ENCODE data around the gene SORBS1. TPM values are rescaled to one million over a fixed set of nuclear protein-coding genes. Genes with fewer than 3 reads are reported as not detected.

The SORBS1 gene
- total and polyA plus RNA-seq, 9 of the 15 experiments (the other 6 are each of a cell fraction or from before 2014, with no cell fraction given), result 2.0 to 13.3 (median 6.5) TPM

- BruUV-seq (replicated peaks), result no TSS peak
- POLR2A ChIA-PET, result interaction anchor here (0.6 kb wide), 1 partner anchor 79 kb away, joined by 3 read pairs; no protein-coding TSS in a partner anchor
- no peak overlapping the region for H3K4me3 ChIP-seq
Observed at GRCh38 chr10:95287281-95287680, 273.9 kb downstream of the SORBS1 start.

More at GRCh38 chr10:95287281-95287680, 273.9 kb downstream of the SORBS1 start:
- WGBS (ENCODE audit: insufficient coverage, low coverage, missing lambda C conversion rate), result 77% methylated on average over 3 of the region's 3 CpGs
- in situ Hi-C loops (cut with MboI), result no loop called here
- intact Hi-C loops (cut with micrococcal nuclease), result loop anchor here (5.0 kb wide), 2 partner anchors 40 to 75 kb away; no protein-coding TSS in a partner anchor
- no peak overlapping the region for H2AFZ ChIP-seq (ENCODE audit: low read depth, low read length)
- peaks cover 75% of the 10 kb centered on the region for H3K79me2 ChIP-seq (ENCODE audit: control insufficient read depth, insufficient read depth, low read length)
- no peak overlapping the region for H3K27ac ChIP-seq (ENCODE audit: extremely low read depth, low read depth, low read length)
- H3K4me2 ChIP-seq (ENCODE audit: insufficient read depth, low read length), result no peak overlapping the region
- TF ChIP-seq TAF15 (IDR thresholded peaks at IDR 0.05; ENCODE audit: low read depth, low read length) (no peak), CTCF (IDR thresholded peaks at IDR 0.05 in 2 of 3, conservative IDR thresholded peaks at IDR 0.05 in 1 of 3; ENCODE audit: insufficient read depth in 2 of 3, low read depth in 1 of 3, low read length in 3 of 3) (no peak), JUND (IDR thresholded peaks at IDR 0.05; ENCODE audit: borderline replicate concordance, low read depth, low read length) (no peak), JUND (tag; IDR thresholded peaks at IDR 0.05; ENCODE audit: borderline replicate concordance, low read depth, low read length) (no peak), RBM34 (IDR thresholded peaks at IDR 0.05; ENCODE audit: borderline replicate concordance, insufficient read depth, low read length) (no peak), CCNT2 (IDR thresholded peaks at IDR 0.05; ENCODE audit: borderline replicate concordance, extremely low read depth, insufficient read length, low read depth, low read length) (no peak), CAMTA2 (CRISPR knock-in tag; conservative IDR thresholded peaks at IDR 0.05) (no peak), MXD1 (CRISPR knock-in tag; IDR thresholded peaks at IDR 0.05; ENCODE audit: borderline replicate concordance, poor library complexity, severe bottlenecking) (no peak), NKRF (IDR thresholded peaks at IDR 0.05; ENCODE audit: borderline replicate concordance) (no peak), ARNT (IDR thresholded peaks at IDR 0.05) (no peak), POLR2AphosphoS2 (IDR thresholded peaks at IDR 0.05; ENCODE audit: low read length) (no peak), ZNF75A (CRISPR knock-in tag; IDR thresholded peaks at IDR 0.05) (no peak)
- H3K9me3 ChIP-seq (replicated peaks; ENCODE audit: control insufficient read depth, insufficient read depth, low read depth, low read length), result no peaks in the 10 kb centered on the region
- no peaks in the 10 kb centered on the region for H3K27me3 ChIP-seq (ENCODE audit: control insufficient read depth in 2 of 2, insufficient read depth in 2 of 2, low read length in 2 of 2)
- DNase-seq (ENCODE audit: extremely low read depth in 1 of 4, low spot score in 3 of 4), result no peak
- peaks cover 16% of the 10 kb centered on the region; the same call in 2 of the 3 replicates for H3K36me3 ChIP-seq (ENCODE audit: control insufficient read depth, insufficient read depth, low read length)
- ATAC-seq, result no peak
- CTCF ChIA-PET (ENCODE audit: low intra/inter-chr PET ratio), result no interaction called here
- FAIRE-seq, result peak; percentile 64
- 0 out of 4 replicates have a peak overlapping the region, but pooled peaks of 1 of the 2 experiments have one; percentile 20 for H3K9ac ChIP-seq (ENCODE audit: insufficient read depth in 1 of 2, low read depth in 2 of 2, low read length in 2 of 2)
- no peaks in the 10 kb centered on the region for H3K9me1 ChIP-seq (ENCODE audit: control insufficient read depth, insufficient read depth, low read length)
- H4K20me1 ChIP-seq (replicated peaks; ENCODE audit: control insufficient read depth, insufficient read depth, low read length), result peaks cover 6% of the 10 kb centered on the region; the same call in 1 of the 2 replicates
- H3K4me1 ChIP-seq (replicated peaks in 1 of 2; ENCODE audit: control insufficient read depth in 2 of 2, insufficient read depth in 2 of 2, low read length in 2 of 2), result peaks cover 24 to 26% of the 10 kb centered on the region in 2 experiments; a peak in 4 of 5 replicates
